ENCODE results near the gene DDIT3. TPM values are rescaled to one million over a fixed set of nuclear protein-coding genes. Genes with fewer than 3 reads are reported as not detected.
"Not testable (repeated sequence)": the region's sequence is repeated elsewhere in the genome, so short reads cannot be mapped to it uniquely, and the experiment has no call there.

Gene DDIT3
- polyA plus RNA-seq, 4 donors = 29.2 to 37.3 (median 30.3) TPM

- DNase-seq (ENCODE audit: low read depth in 4 of 4, low spot score in 3 of 4) = no peak
Observed at GRCh38 chr12:57514720-57515407, 5.5 kb downstream of the DDIT3 start.

DNA sequence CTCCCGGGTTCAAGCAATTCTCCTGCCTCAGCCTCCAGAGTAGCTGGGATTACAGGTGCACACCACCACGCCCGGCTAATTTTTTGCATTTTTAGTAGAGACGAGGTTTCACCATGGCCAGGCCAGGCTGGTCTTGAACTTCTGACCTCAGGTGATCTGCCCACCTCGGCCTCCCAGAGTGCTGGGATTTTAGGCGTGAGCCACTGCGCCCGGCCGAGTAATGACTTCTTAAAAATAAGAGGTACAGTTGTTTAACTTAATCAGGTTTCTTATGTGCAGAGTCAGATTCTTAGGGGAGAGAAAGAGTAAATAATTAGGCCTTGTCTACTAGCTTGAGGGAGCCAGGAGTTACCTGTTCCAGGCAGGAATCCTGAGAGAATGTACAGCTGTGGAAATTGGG is 6.1 kb downstream of the DDIT3 start:
- not testable (repeated sequence) for DNase-seq (ENCODE audit: low read depth in 4 of 4, low spot score in 3 of 4)

GRCh38 chr12:57513677-57514076 is 6.6 kb downstream of the DDIT3 start:
- DNase-seq (ENCODE audit: low read depth in 4 of 4, low spot score in 3 of 4) = not testable (repeated sequence)

- DNase-seq (ENCODE audit: low read depth in 4 of 4, low spot score in 3 of 4) = no peak
Observed at GRCh38 chr12:57513266-57513665, 7.0 kb downstream of the DDIT3 start.

DNA sequence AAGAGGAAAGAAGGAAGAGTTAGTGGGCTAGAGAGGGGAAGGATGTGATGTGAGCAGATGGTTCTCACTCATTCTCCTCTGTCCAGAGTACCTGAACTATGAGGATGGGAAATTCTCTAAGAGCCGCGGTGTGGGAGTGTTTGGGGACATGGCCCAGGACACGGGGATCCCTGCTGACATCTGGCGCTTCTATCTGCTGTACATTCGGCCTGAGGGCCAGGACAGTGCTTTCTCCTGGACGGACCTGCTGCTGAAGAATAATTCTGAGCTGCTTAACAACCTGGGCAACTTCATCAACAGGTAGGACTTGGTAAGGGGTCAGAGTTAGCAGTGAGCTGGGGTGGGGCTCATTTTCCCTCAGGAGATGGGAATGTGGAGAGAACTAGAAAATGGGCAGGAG is 7.6 kb downstream of the DDIT3 start:
- no peak for DNase-seq (ENCODE audit: low read depth in 4 of 4, low spot score in 3 of 4)

DNA sequence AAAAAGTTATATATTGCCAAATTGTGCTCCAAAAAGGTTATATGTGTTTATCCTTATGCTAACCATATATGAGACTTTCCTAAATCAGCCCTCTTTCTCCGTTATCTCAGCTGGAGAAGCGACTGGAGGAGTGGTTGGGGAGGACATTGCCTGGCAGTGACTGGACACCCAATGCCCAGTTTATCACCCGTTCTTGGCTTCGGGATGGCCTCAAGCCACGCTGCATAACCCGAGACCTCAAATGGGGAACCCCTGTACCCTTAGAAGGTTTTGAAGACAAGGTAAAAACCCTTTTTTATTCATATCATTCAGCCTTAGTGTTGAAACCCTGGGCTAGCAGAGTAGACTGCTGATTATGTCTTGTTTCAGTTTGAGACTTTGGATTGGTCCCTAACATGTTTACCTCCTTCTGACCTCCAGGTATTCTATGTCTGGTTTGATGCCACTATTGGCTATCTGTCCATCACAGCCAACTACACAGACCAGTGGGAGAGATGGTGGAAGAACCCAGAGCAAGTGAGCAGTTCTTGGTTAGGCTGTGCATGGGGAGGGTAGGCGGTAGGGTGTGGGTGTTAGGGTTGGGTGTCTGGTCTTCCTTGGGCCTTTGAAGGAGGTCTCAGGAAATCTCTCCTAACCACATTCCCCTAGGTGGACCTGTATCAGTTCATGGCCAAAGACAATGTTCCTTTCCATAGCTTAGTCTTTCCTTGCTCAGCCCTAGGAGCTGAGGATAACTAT is 8.6 kb downstream of the DDIT3 start:
- no peak for DNase-seq (ENCODE audit: low read depth in 4 of 4, low spot score in 3 of 4)

DNA sequence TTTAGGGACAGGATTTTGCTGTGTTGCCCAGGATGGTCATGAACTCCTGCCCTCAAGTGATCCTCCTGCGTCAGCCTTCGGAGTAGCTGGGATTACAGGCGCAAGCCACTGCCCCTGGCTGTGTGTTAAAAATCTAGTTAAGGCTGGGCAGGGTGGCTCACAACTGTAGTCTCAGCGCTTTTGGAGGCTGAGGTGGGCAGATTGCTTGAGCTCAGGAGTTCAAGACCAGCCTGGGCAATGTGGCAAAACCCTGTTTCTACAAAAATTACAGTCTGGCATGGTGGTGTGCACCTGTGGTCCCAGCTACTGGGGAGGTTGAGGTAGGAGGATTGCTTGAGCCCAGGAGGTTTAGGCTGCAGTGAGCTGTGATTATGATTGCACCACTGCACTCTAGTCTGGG is 9.2 kb downstream of the DDIT3 start:
- DNase-seq (ENCODE audit: low read depth in 4 of 4, low spot score in 3 of 4) = no peak

DNA sequence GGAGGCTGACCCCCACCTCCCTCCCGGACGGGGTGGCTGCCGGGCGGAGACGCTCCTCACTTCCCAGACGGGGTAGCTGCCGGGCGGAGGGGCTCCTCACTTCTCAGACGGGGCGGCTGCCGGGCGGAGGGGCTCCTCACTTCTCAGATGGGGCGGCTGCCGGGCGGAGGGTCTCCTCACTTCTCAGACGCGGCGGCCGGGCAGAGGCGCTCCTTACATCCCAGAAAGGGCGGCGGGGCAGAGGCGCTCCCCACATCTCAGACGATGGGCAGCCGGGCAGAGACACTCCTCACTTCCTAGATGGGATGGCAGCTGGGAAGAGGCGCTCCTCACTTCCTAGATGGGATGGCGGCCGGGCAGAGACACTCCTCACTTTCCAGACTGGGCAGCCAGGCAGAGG is 12.5 kb downstream of the DDIT3 start:
- not testable (repeated sequence) for DNase-seq (ENCODE audit: low read depth in 4 of 4, low spot score in 3 of 4)

GRCh38 chr12:57506541-57506940 is 13.8 kb downstream of the DDIT3 start:
- DNase-seq (ENCODE audit: low read depth in 4 of 4, low spot score in 3 of 4) = not testable (repeated sequence)

- DNase-seq (ENCODE audit: low read depth in 4 of 4, low spot score in 3 of 4) = not testable (repeated sequence)
Observed at GRCh38 chr12:57502311-57502969, 17.9 kb downstream of the DDIT3 start.

- DNase-seq (ENCODE audit: low read depth in 4 of 4, low spot score in 3 of 4) = no peak
Observed at GRCh38 chr12:57500213-57500612, 20.1 kb downstream of the DDIT3 start.

- no peak for DNase-seq (ENCODE audit: low read depth in 4 of 4, low spot score in 3 of 4)
Observed at GRCh38 chr12:57498571-57498970, 21.7 kb downstream of the DDIT3 start.

DNA sequence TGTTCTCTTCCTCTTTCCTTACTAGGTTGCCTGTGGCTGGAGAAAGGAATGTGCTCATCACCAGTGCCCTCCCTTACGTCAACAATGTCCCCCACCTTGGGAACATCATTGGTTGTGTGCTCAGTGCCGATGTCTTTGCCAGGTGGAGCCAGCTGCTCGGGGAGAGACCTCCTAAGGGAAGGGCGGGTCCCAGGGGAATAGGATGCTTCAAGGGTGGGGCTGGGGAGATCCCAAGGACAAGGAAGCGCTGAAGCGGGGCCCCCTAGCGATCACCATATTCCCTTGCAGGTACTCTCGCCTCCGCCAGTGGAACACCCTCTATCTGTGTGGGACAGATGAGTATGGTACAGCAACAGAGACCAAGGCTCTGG is 22.2 kb downstream of the DDIT3 start:
- DNase-seq (ENCODE audit: low read depth in 4 of 4, low spot score in 3 of 4) = no peak

- DNase-seq (ENCODE audit: low read depth in 4 of 4, low spot score in 3 of 4) = no peak
Observed at GRCh38 chr12:57497223-57498131, 22.8 kb downstream of the DDIT3 start.

GRCh38 chr12:57496822-57497221 is 23.5 kb downstream of the DDIT3 start:
- no peak for DNase-seq (ENCODE audit: low read depth in 4 of 4, low spot score in 3 of 4)

GRCh38 chr12:57495051-57495701 is 25.1 kb downstream of the DDIT3 start:
- DNase-seq (ENCODE audit: low read depth in 4 of 4, low spot score in 3 of 4) = not testable (repeated sequence)

DNA sequence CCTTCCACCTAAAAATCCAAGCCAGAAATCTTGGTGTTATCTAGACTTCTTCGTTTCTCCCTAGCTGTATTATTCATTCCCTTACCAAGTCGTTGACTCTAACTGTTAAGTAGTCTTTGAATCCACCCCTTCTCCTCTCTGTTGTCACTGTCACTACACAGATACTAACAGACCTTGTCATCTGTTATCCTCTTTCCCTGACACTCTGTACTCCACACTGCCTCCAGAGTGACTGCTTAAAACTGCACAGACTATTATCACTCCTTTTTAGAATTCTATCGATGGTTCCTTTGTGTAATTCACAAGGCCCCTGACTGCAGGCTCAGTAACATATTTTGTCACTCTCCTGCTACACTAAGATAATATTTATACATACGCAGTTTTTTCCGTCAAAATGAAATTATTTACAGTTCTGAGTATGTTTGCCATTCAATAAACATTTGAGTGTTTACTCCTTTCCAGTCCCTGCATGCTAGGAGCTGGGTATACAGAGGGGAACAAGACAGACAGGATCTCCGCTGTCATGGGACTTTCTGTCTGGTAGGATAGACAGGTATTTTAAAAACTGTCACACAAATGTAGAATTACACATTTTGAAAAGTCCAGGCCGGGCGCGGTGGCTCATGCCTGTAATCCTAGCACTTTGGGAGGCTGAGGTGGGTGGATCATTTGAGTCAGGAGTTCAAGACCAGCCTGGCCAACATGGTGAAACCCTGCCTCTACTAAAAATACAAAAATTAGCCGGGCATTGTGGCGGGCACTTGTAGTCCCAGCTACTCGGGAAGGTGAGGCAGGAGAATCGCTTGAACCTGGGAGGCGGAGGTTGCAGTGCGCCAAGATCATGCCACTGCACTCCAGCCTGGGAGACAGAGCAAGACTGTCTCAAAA is 28.7 kb downstream of the DDIT3 start:
- DNase-seq (ENCODE audit: low read depth in 4 of 4, low spot score in 3 of 4) = no peak

DNA sequence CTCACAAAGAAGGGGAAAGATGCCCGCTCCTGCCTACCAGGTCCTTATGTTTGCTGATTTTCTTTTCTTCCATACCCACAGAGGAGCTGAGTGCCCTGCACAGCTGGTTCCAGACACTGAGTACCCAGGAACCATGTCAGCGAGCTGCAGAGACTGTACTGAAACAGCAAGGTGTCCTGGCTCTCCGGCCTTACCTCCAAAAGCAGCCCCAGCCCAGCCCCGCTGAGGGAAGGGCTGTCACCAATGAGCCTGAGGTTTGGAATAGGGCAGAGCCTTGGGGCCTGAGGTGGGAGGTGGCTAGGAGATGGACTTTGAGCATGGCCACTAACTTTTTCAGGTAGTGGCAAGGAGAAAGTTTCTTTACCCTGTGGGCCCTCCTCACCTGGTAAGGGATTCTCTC is 30.2 kb downstream of the DDIT3 start:
- DNase-seq (ENCODE audit: low read depth in 4 of 4, low spot score in 3 of 4) = no peak

DNA sequence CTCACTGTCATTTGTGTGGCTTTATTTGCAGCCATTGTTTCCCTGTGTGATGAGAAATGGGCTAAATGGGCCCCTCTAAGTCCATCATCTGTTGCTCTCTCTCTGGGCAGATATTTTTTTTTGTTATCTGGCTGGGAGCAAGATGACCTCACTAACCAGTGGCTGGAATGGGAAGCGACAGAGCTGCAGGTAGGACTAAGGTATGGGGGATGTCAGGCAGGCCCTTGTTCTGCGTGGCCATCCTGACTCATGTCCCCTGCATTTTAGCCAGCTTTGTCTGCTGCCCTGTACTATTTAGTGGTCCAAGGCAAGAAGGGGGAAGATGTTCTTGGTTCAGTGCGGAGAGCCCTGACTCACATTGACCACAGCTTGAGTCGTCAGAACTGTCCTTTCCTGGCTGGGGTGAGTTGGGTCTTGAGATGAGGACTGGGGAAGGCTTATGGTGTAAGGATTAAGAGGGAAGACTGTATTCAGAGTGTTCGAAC is 31.1 kb downstream of the DDIT3 start:
- no peak for DNase-seq (ENCODE audit: low read depth in 4 of 4, low spot score in 3 of 4)

Measured in right renal pelvis (tissue), 4 donors.